Panc1 (cell line): ENCODE results near the gene EIPR1. TPM values are rescaled to one million over a fixed set of nuclear protein-coding genes. Genes with fewer than 3 reads are reported as not detected.

Source experiments
- ATAC-seq: fragments of 200-7000 bp; cut with Tn5 transposase; 2 replicates; pipeline ENCODE4 v1.9.1; 2020; ENCODE audit warnings: mild to moderate bottlenecking, moderate library complexity
- BruUV-seq: library from RNA; stranded (reverse); fragments of 400-500 nt; replicated peaks from 2 replicates; lab custom pipeline; 2021; lab: Mats Ljungman, UMichigan
- CTCF ChIA-PET: fragments of 300-600 bp; sonication (Branson Sonifier 250); formaldehyde crosslinking; loops from one replicate; lab custom pipeline; 2022; ENCODE audit warnings: antibody characterized with exemption; lab: Charles Lee
- POLR2A ChIA-PET: fragments of 300-600 bp; sonication (Branson Sonifier 250); formaldehyde crosslinking; loops from one replicate; lab custom pipeline; 2022; ENCODE audit warnings: antibody characterized with exemption; lab: Charles Lee
- DNase-seq: peaks from one replicate; pipeline ENCODE4 v3.0.0-alpha.2; 2010; ENCODE audit warnings: low read depth, low spot score
- H3K27ac ChIP-seq: 2 replicates; pipeline ENCODE4 v1.5.1; 2011; ENCODE audit warnings: mild to moderate bottlenecking, low read length, inconsistent platforms
- H3K27me3 ChIP-seq: fragments of 200-500 bp; sonication (Bioruptor generic); 2 replicates; pipeline ENCODE4 v1.6.0; 2014; ENCODE audit warnings: low read length, inconsistent platforms; ENCODE audit not compliant: control insufficient read depth, insufficient read depth
- H3K36me3 ChIP-seq: fragments of 200-500 bp; sonication (Bioruptor generic); 2 replicates; pipeline ENCODE4 v1.5.1; 2014; ENCODE audit warnings: inconsistent platforms, mild to moderate bottlenecking, low read length, moderate library complexity; ENCODE audit not compliant: control insufficient read depth, insufficient read depth
- H3K4me1 ChIP-seq: 2 replicates; pipeline ENCODE4 v1.5.1; 2011; ENCODE audit warnings: inconsistent platforms, mild to moderate bottlenecking, low read length, moderate library complexity; ENCODE audit not compliant: control insufficient read depth, insufficient read depth
- H3K4me3 ChIP-seq, 2 experiments: 2 replicates each; pipeline ENCODE4 v1.5.1; 2011 to 2012; ENCODE audit warnings: low read depth in 2 of 2, low read length in 2 of 2, mild to moderate bottlenecking in 2 of 2, inconsistent platforms in 1 of 2, moderate library complexity in 1 of 2
- H3K9me3 ChIP-seq: fragments of 200-500 bp; sonication (Bioruptor generic); 2 replicates; pipeline ENCODE4 v1.5.1; 2014; ENCODE audit warnings: low read depth, mild to moderate bottlenecking, inconsistent platforms, low read length, moderate library complexity; ENCODE audit not compliant: control insufficient read depth, insufficient read depth
- CTCF ChIP-seq: fragments of 450-650 bp; IDR thresholded peaks from 2 replicates; pipeline ENCODE4 v1.5.1; 2017; ENCODE audit warnings: mild to moderate bottlenecking
- POLR2AphosphoS5 ChIP-seq: IDR thresholded peaks from 2 replicates; pipeline ENCODE4 v1.6.1; 2012; ENCODE audit warnings: mild to moderate bottlenecking, low read depth, low read length, moderate library complexity
- REST ChIP-seq, 2 experiments: IDR thresholded peaks; 2 replicates each; pipeline ENCODE4 v1.6.1; 2011 to 2012; ENCODE audit warnings: low read depth in 2 of 2, control low read depth in 1 of 2, low read length in 1 of 2, mild to moderate bottlenecking in 1 of 2, moderate library complexity in 1 of 2; ENCODE audit not compliant: insufficient read depth in 1 of 2
- SIN3A ChIP-seq: IDR thresholded peaks from 2 replicates; pipeline ENCODE4 v1.6.1; 2012; ENCODE audit warnings: low read depth, mild to moderate bottlenecking, low read length, moderate library complexity, borderline replicate concordance; ENCODE audit not compliant: insufficient read depth
- TCF7L2 ChIP-seq: IDR thresholded peaks from 2 replicates; pipeline ENCODE4 v1.6.1; 2011; ENCODE audit warnings: mild to moderate bottlenecking, low read depth, low read length, inconsistent platforms
- in situ Hi-C: cut with HindIII; loops from 2 replicates; pipeline ENCODE4 v1.10.0; 2016; ENCODE audit warnings: low sequenced_read_pairs, low pct_unique_long_range_greater_than_20kb
- intact Hi-C: fragments of 100-400 bp; cut with micrococcal nuclease; formaldehyde crosslinking; loops from one replicate; pipeline ENCODE4 v1.10.0; 2022; ENCODE audit not compliant: unreplicated experiment
- total RNA-seq: library from RNA; stranded (reverse); gene quantifications from one replicate; pipeline ENCODE4 v1.2.1, GENCODE V29; 2021; ENCODE audit not compliant: unreplicated experiment

Gene EIPR1
- total RNA-seq, 1 experiment from 2014 or later: 26.7 TPM

- POLR2A ChIA-PET: no interaction called here
- in situ Hi-C loops (no loop called here), intact Hi-C loops (no loop called here)
- no TSS peak for BruUV-seq
- TF ChIP-seq CTCF (no peak), POLR2AphosphoS5 (no peak), SIN3A (no peak), TCF7L2 (no peak), REST (IDR thresholded peaks at IDR 0.05; ENCODE audit: insufficient read depth in 1 of 2, low read depth in 2 of 2, low read length in 1 of 2) (no peak)
- DNase-seq (no peak), ATAC-seq (no peak)
- no peaks in the 10 kb centered on the region for H3K4me1 ChIP-seq
- H3K4me3 ChIP-seq: no peak overlapping the region
- no peaks in the 10 kb centered on the region for H3K9me3 ChIP-seq
- CTCF ChIA-PET: no interaction called here
- H3K27me3 ChIP-seq: no peaks in the 10 kb centered on the region
- H3K27ac ChIP-seq: no peak overlapping the region
- H3K36me3 ChIP-seq: no peaks in the 10 kb centered on the region
Observed at GRCh38 chr2:3319745-3320566, 57.7 kb downstream of the EIPR1 start.

- DNase-seq (no peak), ATAC-seq (no peak)
- Histone ChIP-seq H3K9me3 (no peaks in the 10 kb centered on the region), H3K27me3 (no peaks in the 10 kb centered on the region), H3K27ac (no peak overlapping the region), H3K4me3 (no peak overlapping the region), H3K4me1 (no peaks in the 10 kb centered on the region), H3K36me3 (no peaks in the 10 kb centered on the region)
- intact Hi-C loops: no loop called here
- in situ Hi-C loops: no loop called here
- ChIA-PET CTCF (no interaction called here), POLR2A (no interaction called here)
- no TSS peak for BruUV-seq
- TF ChIP-seq POLR2AphosphoS5 (no peak), REST (IDR thresholded peaks at IDR 0.05; ENCODE audit: insufficient read depth in 1 of 2, low read depth in 2 of 2, low read length in 1 of 2) (no peak), CTCF (no peak), TCF7L2 (no peak)
Observed at GRCh38 chr2:3319134-3319533, 58.5 kb downstream of the EIPR1 start.
